Ovary (tissue), 3 donors: ENCODE measurements around the gene VSX2.

ENCODE experiments used
- CTCF ChIP-seq, 3 donors: fragments of 450-650 bp in 2 of 3; fragments of 200-600 bp in 1 of 3; IDR thresholded peaks; one replicate each; pipeline versions ENCODE4 v1.5.1 to v1.8.0; 2016 to 2022; ENCODE audit warnings: antibody characterized with exemption in 3 of 3, mild to moderate bottlenecking in 1 of 3
- POLR2A ChIP-seq: fragments of 450-650 bp; IDR thresholded peaks from one replicate; pipeline ENCODE4 v1.6.1; 2017; ENCODE audit warnings: antibody characterized with exemption, mild to moderate bottlenecking, moderate library complexity
- donor health status: DM: no; HTN: no; CAD: no.

- TF ChIP-seq CTCF (IDR thresholded peaks at IDR 0.05) (no peak), POLR2A (no peak)
Measured at GRCh38 chr14:74213907-74214803, 25.1 kb upstream of the VSX2 start.
